ENCODE data around the gene TMEM9.

DNA sequence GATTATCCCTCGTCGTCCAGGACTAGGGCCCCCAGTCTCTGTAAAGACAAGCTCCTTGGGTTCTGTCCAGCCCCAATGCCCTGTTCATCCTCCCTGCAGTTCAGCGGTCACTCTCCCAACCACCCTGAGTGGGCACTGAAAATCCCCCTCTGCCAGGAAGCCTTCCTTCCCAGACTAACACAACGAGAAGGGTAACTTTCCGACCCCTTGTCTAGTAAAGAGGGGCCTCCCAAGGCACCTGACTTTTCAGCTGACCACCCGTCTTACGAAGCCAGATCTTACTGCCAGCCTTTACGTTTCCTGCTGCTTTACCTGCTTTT, 13.4 kb downstream of the TMEM9 start:
- TF ChIP-seq FOXK2 (conservative IDR thresholded peaks at IDR 0.05 in 1 of 2, IDR thresholded peaks at IDR 0.05 in 1 of 2; ENCODE audit: low read depth in 2 of 2) (no peak), POU5F1 (IDR thresholded peaks at IDR 0.05; ENCODE audit: borderline replicate concordance, low read depth, low read length, partially characterized antibody) (no peak), ZNF140 (CRISPR knock-in tag; IDR thresholded peaks at IDR 0.05) (no peak), EZH2 (IDR thresholded peaks at IDR 0.05; ENCODE audit: borderline replicate concordance, low read depth, low read length) (no peak), SETDB1 (IDR thresholded peaks at IDR 0.05; ENCODE audit: low read length) (no peak), ELF1 (tag; IDR thresholded peaks at IDR 0.05) (no peak), HNRNPUL1 (IDR thresholded peaks at IDR 0.05; ENCODE audit: low read length) (no peak), TARDBP (IDR thresholded peaks at IDR 0.05) (no peak), KAT2B (IDR thresholded peaks at IDR 0.05; ENCODE audit: low read depth, low read length) (no peak)
- TF ChIP-seq, protein P1, sequence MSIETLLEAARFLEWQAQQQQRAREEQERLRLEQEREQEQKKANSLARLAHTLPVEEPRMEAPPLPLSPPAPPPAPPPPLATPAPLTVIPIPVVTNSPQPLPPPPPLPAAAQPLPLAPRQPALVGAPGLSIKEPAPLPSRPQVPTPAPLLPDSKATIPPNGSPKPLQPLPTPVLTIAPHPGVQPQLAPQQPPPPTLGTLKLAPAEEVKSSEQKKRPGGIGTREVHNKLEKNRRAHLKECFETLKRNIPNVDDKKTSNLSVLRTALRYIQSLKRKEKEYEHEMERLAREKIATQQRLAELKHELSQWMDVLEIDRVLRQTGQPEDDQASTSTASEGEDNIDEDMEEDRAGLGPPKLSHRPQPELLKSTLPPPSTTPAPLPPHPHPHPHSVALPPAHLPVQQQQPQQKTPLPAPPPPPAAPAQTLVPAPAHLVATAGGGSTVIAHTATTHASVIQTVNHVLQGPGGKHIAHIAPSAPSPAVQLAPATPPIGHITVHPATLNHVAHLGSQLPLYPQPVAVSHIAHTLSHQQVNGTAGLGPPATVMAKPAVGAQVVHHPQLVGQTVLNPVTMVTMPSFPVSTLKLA (conservative IDR thresholded peaks at IDR 0.05), result no peak
- TF ChIP-seq, protein P2, sequence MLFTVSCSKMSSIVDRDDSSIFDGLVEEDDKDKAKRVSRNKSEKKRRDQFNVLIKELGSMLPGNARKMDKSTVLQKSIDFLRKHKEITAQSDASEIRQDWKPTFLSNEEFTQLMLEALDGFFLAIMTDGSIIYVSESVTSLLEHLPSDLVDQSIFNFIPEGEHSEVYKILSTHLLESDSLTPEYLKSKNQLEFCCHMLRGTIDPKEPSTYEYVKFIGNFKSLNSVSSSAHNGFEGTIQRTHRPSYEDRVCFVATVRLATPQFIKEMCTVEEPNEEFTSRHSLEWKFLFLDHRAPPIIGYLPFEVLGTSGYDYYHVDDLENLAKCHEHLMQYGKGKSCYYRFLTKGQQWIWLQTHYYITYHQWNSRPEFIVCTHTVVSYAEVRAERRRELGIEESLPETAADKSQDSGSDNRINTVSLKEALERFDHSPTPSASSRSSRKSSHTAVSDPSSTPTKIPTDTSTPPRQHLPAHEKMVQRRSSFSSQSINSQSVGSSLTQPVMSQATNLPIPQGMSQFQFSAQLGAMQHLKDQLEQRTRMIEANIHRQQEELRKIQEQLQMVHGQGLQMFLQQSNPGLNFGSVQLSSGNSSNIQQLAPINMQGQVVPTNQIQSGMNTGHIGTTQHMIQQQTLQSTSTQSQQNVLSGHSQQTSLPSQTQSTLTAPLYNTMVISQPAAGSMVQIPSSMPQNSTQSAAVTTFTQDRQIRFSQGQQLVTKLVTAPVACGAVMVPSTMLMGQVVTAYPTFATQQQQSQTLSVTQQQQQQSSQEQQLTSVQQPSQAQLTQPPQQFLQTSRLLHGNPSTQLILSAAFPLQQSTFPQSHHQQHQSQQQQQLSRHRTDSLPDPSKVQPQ (CRISPR knock-in tag; IDR thresholded peaks at IDR 0.05; ENCODE audit: borderline replicate concordance), result no peak

Measured in K562 (cell line).